HG03066 (cell line): Measurements from ENCODE around the gene HS3ST2.
"Not testable (repeated sequence)": the region's sequence is repeated elsewhere in the genome, so short reads cannot be mapped to it uniquely, and the experiment has no call there.

ENCODE experiments used
- ATAC-seq: cut with Tn5 transposase; IDR thresholded peaks from one replicate; pipeline ENCODE4 v1.9.1; 2021; ENCODE audit warnings: low read depth; ENCODE audit not compliant: unreplicated experiment

The HS3ST2 gene

DNA sequence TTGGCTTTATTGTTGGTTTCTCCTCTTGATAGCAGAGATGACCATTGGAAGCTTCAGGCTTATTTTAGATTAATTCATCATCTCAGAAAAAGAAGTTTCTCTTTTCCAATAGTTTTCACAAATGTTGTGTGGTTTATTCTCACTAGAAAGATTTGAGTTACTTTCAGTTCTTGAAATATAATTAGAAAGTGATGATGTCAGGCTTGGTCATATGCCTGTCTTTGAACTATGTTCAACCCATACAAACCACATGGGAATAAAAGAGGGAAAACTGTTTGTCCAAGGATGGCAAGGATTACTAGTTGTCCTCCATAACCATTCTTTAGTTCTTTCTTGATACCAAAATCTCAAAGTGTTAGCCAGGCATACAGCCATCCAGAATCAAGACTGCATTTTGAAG is 3.7 kb upstream of the HS3ST2 start:
- no peak for ATAC-seq

GRCh38 chr16:22813223-22813947 is 577 bp upstream of the HS3ST2 start:
- ATAC-seq: no peak

GRCh38 chr16:22814711-22815105 is 746 bp downstream of the HS3ST2 start:
- no peak for ATAC-seq

DNA sequence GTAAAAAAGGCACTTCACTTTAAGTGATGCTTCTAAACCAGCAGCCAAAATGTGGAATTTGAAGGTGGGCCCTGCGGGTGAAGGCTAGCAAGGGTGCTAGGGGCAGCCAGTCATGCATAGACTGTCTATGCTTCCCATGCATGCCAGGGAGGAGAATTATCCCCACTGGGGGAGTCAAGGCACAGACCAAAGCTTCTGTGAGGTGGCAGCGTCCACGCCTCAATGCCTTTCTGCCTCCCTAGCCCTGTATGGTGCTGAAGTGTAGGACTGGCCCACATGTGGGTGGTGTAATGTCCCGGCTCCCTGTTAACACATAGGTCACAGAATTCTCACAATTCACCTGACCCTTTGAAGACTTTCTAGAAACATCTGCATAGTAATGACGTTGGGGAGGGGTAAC is 1.9 kb downstream of the HS3ST2 start:
- no peak for ATAC-seq

DNA sequence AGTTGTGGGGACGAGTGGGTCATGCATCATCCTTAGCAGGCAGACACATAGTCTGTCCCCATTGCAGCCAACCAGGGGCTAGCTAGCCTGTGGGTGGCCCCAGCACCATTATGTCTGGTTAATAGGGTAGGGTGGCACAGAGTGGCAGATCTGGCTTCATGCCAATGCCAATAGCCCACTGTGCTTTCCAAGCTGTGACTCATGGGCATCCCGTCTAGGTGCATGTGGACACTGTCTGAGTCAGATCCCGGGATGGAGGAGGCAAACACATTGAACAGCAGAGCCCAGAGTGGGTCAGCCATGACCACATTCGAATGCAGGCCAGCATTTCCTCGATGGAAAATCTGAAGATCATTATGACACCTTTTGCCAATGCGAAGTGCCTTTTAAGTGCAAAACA is 2.5 kb downstream of the HS3ST2 start:
- no peak for ATAC-seq

GRCh38 chr16:22818736-22819135 is 4.8 kb downstream of the HS3ST2 start:
- ATAC-seq: not testable (repeated sequence)

GRCh38 chr16:22838681-22839080 is 24.7 kb downstream of the HS3ST2 start:
- ATAC-seq: no peak

GRCh38 chr16:22842031-22842430 is 28.1 kb downstream of the HS3ST2 start:
- ATAC-seq: not testable (repeated sequence)

- no peak for ATAC-seq
Measured at GRCh38 chr16:22843122-22843521, 29.2 kb downstream of the HS3ST2 start.

DNA sequence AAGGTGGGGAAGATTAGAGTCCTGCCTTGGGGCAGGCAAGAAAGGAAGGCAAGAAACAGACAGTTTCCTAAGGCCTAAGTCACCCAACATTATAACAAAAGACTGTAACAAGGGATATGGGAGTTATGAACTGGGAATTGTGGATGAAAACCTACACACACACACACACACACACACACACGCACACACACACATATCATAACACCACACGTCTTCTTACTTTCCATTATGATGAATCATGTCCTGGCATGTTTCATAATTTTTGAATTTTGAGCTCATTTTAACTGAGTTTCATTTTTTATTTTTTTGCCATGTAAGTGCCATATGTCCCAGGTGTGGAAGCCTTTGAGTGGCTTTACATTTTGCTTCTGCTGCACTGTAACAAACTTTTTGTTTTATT is 29.9 kb downstream of the HS3ST2 start:
- no peak for ATAC-seq

DNA sequence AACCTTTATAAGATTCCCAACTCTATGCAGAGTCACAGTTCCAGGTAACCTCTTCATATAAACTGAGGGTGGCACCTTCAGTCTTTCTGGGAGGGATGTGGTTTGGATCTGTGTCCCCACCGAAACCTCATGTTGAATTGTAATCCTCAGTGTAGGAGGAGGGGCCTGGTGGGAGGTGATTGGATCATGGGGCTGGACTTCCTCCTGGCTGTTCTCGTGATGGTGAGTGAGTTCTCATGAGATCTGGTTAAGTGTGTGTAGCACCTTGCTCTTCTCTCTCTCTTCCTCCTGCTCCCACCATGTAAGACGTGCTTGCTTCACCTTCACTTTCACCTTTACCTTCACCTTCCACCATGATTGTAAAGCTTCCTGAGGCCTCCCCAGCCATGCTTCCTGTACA is 30.5 kb downstream of the HS3ST2 start:
- ATAC-seq: no peak

GRCh38 chr16:22847100-22847499 is 33.1 kb downstream of the HS3ST2 start:
- ATAC-seq: no peak

DNA sequence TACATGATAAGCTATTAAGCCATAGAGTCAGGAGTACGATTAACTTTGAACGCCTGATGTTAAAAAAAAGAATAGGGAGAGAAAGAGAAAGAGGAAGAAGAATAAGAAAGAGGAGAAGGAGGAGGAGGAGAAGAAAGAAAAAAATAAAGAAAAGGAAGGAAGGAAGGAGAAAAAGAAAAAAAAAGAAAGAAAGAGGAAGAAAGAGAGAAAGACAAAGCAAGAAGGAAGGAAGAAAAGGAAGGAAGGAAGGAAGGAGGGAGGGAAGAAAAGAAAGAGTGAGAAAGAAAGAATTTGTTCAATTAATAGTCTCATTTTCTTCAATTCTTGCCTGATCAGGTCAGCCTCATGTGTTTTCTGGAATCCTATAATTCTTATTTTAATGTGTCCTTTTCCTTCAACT is 33.7 kb downstream of the HS3ST2 start:
- ATAC-seq: no peak

- ATAC-seq: no peak
Measured at GRCh38 chr16:22848451-22848850, 34.5 kb downstream of the HS3ST2 start.

DNA sequence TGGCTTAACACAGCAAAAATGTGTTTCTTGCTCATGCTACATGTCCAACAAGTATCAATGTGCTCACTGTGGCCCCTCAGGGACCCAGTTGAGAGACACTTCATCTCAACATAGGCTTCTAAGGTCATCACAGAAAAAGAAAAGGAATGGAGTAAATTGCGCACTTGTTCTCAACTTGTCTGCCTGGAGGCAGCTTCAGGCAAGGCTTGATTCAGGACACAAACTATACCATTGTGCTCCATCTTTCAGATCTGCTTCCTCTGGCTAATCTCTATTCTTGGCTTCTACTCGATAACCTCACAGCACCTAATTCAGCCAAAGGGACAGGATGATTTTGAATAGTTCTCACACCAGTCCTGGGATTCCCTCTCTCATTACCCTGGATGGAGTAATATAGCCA is 35.6 kb downstream of the HS3ST2 start:
- no peak for ATAC-seq

DNA sequence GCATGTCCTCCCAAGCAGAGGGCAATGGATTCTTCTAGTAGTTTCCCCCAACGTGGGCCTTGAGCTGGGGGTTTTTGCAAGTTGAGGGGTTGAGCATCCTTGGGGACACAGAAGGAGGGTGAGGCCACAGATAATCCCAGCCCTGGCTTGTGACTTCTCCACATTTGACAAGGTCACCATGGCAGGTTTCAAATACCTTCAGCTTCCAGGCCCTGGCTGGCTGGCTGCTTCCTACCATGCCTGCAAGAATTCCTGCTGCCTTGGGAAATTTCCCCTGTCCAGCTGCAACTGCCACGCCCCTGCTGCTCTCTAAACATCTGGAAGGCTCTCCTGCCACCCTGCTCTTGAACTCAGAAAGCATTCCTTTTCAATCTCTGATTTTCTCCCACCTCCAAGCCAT is 41.3 kb downstream of the HS3ST2 start:
- no peak for ATAC-seq

DNA sequence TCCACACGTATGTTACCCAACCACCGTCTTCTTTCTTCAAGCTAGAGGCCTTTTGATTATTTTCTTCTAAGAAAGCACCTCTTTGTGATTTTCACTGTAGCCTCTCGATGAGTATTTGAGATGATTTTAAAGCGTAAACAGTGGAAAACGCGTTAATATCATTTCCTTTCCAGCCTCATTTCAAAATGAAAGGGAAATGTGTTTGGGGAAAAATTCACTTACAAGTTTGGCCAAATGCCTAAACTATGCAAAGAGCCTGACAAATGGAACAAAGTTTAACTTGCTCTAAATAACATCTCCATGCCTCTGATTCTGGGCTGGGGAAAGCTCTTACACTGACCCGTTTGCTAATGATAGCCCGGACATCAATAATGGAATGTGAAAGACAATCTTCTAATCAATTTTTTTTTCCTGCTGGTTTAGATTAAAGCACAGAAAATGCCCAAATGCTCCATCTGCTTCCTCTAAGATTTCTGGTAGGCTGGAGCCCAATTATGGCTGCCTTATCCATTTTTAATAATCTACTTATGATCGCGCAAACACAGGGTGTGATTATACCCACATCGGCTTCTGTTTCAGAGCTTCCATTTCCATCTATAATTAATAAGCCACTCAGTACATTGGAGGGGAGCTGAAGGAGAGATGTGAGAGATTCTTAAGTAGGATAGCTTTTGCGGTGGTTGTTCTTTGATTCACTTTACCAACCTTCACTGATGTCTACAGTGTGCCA is 43.5 kb downstream of the HS3ST2 start:
- no peak for ATAC-seq

GRCh38 chr16:22859925-22860324 is 46.0 kb downstream of the HS3ST2 start:
- no peak for ATAC-seq

- no peak for ATAC-seq
Measured at GRCh38 chr16:22861580-22861979, 47.6 kb downstream of the HS3ST2 start.

DNA sequence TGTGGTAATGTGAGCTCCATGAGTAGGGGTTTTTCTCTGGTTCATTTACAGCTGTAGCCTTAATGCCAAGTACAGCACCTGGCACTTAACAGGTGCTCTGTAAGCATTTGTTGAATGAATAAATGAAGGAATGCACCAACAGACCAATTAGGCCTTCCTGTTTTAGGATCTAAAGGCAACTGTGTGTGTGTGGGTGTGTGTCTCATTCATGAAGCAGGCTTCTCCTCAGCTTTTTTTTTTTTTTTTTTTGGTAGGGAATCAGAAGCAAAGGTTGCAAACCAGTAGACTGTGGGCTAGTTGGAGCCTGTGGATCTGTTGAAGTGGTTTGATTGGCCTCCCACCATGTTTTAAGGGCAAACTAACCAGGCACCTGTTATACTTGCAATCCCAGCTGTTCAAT is 48.1 kb downstream of the HS3ST2 start:
- no peak for ATAC-seq

- no peak for ATAC-seq
Measured at GRCh38 chr16:22864375-22864774, 50.4 kb downstream of the HS3ST2 start.

DNA sequence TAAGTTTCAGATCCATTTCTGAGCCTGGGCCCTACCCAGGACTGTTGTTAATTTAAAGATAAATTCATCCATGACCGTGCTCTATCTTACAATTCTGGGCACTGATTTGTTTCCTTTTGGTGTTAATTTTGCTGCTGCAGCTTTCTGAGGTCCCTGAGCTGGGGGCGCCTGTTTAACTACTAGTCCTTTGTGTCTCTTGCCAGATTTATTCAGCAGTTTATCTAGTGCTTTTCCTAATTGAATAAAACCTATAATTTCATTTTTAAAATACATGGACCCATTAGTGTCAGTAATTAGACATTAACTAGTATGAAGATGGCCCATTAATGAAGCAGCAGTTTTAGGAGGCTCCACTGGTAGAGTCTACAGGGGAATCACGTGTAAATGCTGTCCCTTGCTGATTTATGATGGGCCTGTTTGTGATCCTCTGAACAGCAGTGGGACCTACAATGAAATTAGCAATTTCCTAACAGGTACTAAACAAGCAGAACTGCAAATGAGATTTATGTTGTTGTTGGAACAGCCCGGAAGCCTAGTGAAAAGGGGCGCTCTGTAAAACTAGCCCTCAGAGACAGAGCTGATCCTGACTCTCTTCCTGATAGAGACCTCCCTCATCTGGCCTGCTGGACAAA is 54.7 kb downstream of the HS3ST2 start:
- no peak for ATAC-seq
